Activated T-cell treated with anti-CD3 and anti-CD28 coated beads, Interleukin-2, amount 50 U/mL, for 4 hours (primary cell): ENCODE results near the gene PROB1. TPM values are rescaled to one million over a fixed set of nuclear protein-coding genes. Genes with fewer than 3 reads are reported as not detected.
"Not testable (repeated sequence)": the region's sequence is repeated elsewhere in the genome, so short reads cannot be mapped to it uniquely, and the experiment has no call there.

Experiments
- ATAC-seq, 2 donors: fragments of 200-7000 bp; cut with Tn5 transposase; one replicate each; pipeline ENCODE4 v1.10.0; 2021
- DNase-seq: peaks from one replicate; pipeline ENCODE4 v3.0.0-alpha.2; 2020
- H3K27me3 Mint-ChIP-seq: one replicate; pipeline ENCODE4 v1.8.0; 2021; ENCODE audit warnings: low read depth, mixed read lengths
- H3K36me3 Mint-ChIP-seq: one replicate; pipeline ENCODE4 v1.8.0; 2022; ENCODE audit warnings: mixed read lengths; ENCODE audit not compliant: insufficient read depth
- H3K4me1 Mint-ChIP-seq: one replicate; pipeline ENCODE4 v1.8.0; 2021; ENCODE audit warnings: low read depth, mixed read lengths
- H3K4me3 Mint-ChIP-seq: one replicate; pipeline ENCODE4 v1.8.0; 2021; ENCODE audit warnings: mild to moderate bottlenecking, moderate library complexity, mixed read lengths
- H3K9me3 Mint-ChIP-seq: one replicate; pipeline ENCODE4 v1.8.0; 2021; ENCODE audit warnings: mixed read lengths
- total RNA-seq, 3 donors: library from RNA; stranded (reverse); gene quantifications; one replicate each; pipeline ENCODE4 v1.2.1, GENCODE V29; 2021

The PROB1 gene
- total RNA-seq, 3 donors from 2014 or later, result 2.2 to 4.8 (median 4.1) TPM

DNA sequence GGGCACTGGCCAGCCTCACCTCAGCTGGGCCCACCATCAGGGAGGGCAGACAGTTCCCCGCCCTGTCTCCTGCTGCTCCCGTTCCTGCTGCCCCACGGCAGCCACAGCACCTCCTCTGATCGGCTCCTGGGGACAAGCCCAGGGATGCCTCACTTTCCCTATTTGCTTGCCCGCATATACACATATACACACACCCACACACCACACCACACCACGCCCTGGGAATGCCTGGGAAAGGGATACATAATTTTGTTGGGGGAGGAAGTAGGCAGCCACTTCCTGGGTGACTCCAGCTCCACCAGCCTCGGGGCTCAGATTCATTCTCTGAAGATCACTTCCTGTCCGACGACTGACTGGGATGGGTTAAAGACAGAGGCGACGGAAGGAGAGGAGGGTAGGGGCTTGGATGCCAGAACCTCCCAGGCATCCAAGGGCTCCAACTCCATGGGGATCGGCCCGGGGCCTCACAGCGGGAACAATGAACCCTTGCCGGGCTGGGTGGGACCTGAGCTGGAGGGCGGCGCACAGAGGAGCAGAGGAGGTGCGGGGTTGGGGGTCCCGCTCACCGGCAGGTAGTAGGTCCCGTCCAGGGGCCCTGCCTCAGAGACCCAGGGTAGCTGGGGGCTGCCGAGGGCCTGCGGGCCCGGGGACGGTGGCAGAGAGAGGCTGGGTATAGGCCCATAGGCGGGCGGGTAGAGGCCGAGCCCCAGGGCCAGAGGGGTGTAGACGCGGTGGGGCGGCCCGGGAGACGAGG lies 3.2 kb downstream of the PROB1 start:
- DNase-seq, result no peak
- no peaks in the 10 kb centered on the region for H3K27me3 Mint-ChIP-seq
- peak overlapping the region; percentile 85 for H3K4me3 Mint-ChIP-seq
- peak in 1 of 2 donors; percentile 3 for ATAC-seq
- H3K9me3 Mint-ChIP-seq, result no peaks in the 10 kb centered on the region
- peaks cover 35% of the 10 kb centered on the region for H3K4me1 Mint-ChIP-seq
- no peaks in the 10 kb centered on the region for H3K36me3 Mint-ChIP-seq

DNA sequence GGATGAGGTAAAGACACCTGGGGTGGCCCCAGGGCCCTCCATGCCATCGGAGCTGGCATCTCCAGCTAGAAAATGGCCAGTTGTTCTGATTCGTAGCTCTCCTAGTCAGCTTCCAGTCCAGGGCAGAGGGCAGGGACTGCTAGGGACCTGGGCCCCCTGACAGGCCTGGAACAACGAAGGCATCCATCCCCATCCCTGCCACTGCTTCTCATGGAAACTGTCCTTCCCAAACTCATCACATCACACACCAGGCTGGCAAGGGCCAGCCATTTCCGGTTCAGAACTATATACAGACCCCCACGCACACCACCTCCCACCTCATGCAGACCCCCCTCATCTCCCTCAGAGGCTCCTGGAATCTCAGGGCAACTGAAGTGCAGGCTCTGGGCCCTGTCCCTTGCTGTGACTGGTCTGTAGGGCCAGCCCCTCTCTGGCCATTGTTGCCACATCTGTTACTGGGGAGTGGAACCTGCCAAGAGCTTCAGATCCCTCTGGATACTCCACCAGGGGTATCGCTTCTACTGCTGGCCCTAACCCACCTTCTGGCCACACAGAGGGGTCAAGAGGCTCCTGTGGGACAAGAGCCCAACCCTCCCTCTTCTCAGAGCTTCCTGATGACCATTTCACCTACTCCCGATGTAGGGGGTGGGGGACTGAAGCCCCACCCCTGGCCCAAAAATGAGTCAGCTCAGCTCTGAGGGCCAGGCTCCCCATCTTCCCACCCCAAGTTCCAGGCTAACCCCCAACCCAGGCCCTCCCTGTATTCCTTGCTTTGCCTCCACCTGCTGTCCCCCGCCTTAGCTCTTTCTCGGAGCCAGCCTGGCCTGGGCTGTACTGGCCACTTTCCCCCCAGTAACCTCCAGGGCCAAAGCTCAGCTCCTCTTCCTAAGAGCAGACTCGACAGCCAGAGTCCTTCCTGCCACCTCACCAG lies 4.0 kb downstream of the PROB1 start:
- H3K4me1 Mint-ChIP-seq, result peaks cover 41% of the 10 kb centered on the region

DNA sequence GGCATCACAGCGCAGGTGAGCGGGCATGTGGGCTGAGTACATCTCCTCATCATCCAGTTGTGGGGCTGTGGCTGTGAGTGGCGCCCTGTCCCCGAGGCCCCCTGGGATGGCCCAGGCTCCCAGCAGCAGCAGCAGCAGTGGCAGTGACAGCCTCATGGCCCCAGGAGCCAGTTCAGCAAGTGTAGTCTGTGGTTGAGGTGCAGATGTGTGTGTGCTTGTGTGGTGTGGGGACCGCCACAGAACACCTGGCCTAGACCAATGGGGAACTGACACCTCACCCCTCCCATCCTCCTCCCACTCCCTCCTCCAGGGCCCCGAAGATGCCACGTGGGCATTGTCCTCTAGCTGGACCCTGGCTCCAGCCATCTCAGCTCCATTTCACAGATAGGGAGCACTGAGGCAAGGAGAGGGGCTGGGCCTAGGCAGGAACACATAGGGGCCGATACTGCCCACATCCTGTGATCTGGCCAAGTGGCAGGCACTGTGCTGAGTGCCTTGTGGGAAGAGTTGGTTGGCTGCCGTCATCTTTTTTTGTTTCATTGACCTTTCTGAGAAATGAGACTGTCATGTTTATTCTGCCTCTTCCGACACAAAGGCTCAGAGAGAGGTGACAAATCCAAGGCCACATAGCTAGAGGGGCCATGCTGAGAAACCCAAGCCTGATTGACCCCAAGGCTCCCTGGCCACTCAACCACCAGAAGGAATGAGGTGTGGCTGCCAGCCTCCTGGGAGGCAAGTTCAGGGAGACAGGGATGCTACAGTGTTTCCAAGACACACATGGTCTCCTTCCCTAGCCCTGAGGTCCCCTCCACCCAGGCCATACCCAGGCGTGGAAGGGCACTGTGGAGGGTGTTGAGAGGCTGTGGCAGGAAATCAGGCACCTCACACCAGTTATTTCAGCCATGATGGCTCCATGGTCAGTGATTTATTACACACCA lies 4.9 kb downstream of the PROB1 start, which contains the start of gene MZB1:
Gene MZB1 (minus strand): TSS at position 213 of the 938 bp plus-strand sequence. CDS start 57 bp downstream, at position 156.
- Mint-ChIP-seq H3K4me3 (peak within 1 kb of the TSS; percentile 62), H3K36me3 (no peaks in the 10 kb centered on the region), H3K9me3 (no peaks in the 10 kb centered on the region), H3K27me3 (no peaks in the 10 kb centered on the region), H3K4me1 (peaks cover 50% of the 10 kb centered on the region)
- ATAC-seq, result peak; percentile 41 to 48
- peak; percentile 38 for DNase-seq

More for the DNA sequence above, 4.0 kb downstream of the PROB1 start:
- H3K27me3 Mint-ChIP-seq, result no peaks in the 10 kb centered on the region
- H3K9me3 Mint-ChIP-seq, result no peaks in the 10 kb centered on the region
- ATAC-seq (no peak), DNase-seq (no peak)
- H3K36me3 Mint-ChIP-seq, result no peaks in the 10 kb centered on the region
- H3K4me3 Mint-ChIP-seq, result peak overlapping the region; percentile 85

DNA sequence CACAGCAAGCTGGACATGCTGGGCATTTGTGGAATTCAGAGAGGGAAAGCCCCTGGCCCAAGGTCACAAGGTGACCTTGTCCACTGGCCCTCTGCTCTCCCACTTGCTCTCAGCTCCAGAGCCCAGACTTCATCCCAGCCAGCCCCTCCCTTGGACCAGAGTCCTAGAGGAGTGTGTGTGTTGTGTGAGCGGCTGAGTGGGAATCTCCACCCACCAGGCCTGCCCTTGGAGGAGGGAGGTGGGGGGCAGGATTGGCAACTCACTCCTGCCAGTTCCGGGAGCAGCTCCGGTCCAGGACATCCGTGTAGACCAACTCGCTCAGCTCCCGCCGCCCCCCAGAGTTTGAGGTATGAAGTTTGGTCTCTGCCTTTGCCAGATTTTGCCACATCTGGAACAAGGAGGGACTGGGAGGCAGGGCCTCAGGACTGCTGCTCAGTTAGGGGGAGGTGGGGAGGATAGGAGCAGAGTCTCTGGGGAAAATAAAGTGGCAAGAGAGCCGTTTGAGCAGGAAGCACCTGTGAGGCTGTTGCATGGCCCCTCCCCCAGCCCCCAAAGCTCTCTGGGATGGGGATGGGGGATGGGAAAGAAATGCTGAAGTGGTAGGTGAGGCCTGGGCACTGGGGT lies 6.6 kb downstream of the PROB1 start:
- H3K4me3 Mint-ChIP-seq, result peak overlapping the region; percentile 24
- ATAC-seq, result no peak

DNA sequence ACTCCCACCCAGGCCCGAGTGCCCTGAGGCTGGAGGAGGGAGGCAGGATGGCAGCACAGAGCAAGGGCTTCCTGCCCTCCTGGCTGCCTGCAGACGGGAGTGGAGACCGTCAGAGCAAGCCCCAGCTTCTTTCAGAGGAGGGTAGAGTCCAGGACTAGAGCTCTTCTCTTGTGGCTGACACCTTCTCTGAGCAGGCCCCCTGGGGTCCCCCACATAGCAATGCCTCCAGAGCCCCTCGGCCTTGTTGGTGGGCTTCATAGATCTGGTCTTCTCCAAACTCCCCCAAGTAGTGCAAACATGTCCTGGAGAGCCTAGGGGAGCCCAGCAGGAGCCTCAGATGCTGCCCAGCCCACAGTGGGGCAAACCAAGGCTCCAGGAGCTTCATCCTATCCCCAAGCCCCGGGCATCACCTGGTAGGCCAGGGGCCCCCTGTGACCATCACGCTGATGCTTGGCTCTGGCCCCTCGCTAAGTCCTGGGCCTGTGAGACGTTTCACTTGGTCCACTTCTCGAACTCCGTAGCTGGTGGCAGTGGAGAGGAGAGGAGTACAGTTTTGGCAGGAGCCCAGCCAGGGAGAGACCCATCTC lies 7.2 kb downstream of the PROB1 start:
- no peak for ATAC-seq
- H3K36me3 Mint-ChIP-seq, result no peaks in the 10 kb centered on the region
- no peak for DNase-seq
- peak overlapping the region; percentile 24 for H3K4me3 Mint-ChIP-seq
- H3K27me3 Mint-ChIP-seq, result no peaks in the 10 kb centered on the region
- H3K4me1 Mint-ChIP-seq, result peaks cover 56% of the 10 kb centered on the region
- H3K9me3 Mint-ChIP-seq, result no peaks in the 10 kb centered on the region

More for the DNA sequence above, 6.6 kb downstream of the PROB1 start:
- H3K36me3 Mint-ChIP-seq, result no peaks in the 10 kb centered on the region
- H3K4me1 Mint-ChIP-seq, result peaks cover 61% of the 10 kb centered on the region
- no peaks in the 10 kb centered on the region for H3K9me3 Mint-ChIP-seq
- no peak for DNase-seq
- H3K27me3 Mint-ChIP-seq, result no peaks in the 10 kb centered on the region

DNA sequence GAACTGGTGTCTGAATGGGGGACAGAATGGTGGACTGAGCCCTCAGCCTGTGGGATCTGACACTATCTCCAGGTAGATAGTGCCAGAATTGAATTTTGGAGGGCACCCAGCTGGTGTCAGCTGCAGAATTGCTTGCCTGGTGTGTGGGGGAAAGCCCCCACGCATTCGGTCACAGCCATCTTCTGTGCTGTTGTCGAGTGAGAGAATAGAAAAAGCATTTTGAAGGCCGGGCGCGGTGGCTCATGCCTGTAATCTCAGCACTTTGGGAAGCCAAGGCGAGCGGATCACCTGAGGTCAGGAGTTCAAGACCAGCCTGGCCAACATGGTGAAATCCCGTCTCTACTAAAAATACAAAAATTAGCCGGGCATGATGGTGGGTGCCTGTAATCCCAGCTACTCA lies 7.9 kb downstream of the PROB1 start:
- not testable (repeated sequence) for H3K9me3 Mint-ChIP-seq, DNase-seq, H3K36me3 Mint-ChIP-seq, ATAC-seq, H3K27me3 Mint-ChIP-seq, H3K4me3 Mint-ChIP-seq
- peaks cover 54% of the 10 kb centered on the region for H3K4me1 Mint-ChIP-seq

DNA sequence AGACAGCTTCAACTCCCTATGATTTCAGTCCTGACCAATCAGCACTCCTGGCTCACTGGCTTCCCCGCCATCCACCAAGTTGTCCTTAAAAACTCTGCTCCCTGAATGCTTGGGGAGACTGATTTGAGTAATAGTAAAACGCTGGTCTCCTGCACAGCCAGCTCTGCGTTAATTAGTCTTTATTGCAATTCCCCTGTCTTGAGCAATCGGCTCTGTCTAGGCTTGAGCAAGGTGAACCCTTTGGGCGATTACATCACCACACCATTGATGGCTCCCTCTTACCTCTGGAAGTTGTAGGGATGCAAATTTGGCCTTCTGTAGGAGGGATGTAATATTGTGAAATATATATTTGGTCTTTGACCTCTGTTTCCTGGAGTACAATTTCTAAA lies 8.9 kb downstream of the PROB1 start:
- no peaks in the 10 kb centered on the region for H3K36me3 Mint-ChIP-seq
- H3K27me3 Mint-ChIP-seq, result no peaks in the 10 kb centered on the region
- DNase-seq, result no peak
- no peak overlapping the region for H3K4me3 Mint-ChIP-seq
- no peaks in the 10 kb centered on the region for H3K9me3 Mint-ChIP-seq
- ATAC-seq, result no peak
- H3K4me1 Mint-ChIP-seq, result peaks cover 46% of the 10 kb centered on the region

DNA sequence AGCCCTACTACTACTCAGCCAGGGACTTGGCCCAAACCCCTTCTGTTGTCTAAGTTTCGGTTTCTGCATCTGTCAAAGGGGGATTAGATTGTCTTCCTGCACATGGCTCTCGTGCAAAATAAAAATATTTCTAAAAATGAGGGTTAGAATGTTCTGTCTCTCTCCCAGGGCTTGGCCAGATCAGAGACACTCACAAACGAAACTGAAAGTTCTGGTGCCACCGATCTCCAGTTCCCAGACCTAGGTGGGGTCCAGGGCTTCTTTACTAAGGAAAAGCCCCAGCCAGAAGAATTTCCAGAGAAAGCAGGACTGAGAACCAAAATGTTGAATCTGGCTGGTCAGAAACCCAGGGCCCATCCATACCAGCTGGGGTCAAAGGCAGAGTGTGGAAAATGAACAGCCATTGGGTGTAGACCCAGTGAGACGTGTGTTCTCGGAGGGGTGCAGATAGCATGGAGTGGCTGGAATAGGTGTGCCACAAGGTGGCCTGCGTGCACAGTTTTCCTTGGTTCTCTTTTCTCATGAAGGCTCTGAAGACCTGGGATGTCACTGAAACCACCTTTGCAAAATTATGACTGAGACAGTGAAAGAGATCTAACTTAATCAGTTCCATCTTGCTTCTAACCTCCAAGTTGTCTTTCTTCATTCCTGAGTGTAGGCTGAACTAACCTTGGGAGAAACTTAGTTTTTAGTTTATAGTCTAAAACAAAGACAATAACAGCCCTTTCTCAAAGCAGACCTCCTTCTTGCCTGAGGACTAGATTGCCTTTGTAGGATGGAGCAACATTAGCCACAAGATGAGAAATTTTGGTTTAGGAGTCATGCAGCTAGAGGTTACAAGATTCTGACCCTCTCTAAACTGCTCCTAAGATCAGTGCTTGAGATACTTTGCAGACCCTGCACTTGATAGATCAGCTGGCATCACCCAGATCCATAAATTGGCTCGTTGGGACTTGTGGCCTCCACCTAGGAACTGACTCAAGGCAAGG lies 9.5 kb downstream of the PROB1 start:
- no peaks in the 10 kb centered on the region for H3K27me3 Mint-ChIP-seq
- peaks cover 39% of the 10 kb centered on the region for H3K4me1 Mint-ChIP-seq
- H3K36me3 Mint-ChIP-seq, result no peaks in the 10 kb centered on the region
- H3K9me3 Mint-ChIP-seq, result no peaks in the 10 kb centered on the region
- H3K4me3 Mint-ChIP-seq, result peak overlapping the region; percentile 70
- DNase-seq, result no peak
- ATAC-seq, result peak; percentile 23 to 25

DNA sequence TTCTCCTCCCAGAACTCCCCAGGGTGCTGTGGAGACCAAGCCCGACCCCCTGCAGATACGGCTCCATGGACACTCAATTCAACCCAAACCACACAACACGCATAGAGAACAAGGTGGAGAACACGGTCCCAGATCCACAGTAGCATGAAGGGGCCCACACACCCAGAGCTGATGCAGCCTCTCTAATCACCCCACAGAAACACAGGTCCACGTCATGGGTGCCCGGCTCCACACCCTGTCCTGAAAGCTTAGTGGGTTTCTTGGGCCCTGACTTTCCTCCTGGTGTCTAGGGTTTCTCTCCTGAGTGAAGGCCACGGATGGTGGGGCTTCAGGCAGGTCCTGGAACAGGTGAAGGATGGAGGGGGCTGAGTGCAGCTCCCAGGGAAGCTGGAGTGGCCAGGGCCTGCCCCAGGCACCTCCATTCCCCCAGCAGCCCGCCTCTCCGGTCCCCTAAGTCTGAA lies 10.3 kb downstream of the PROB1 start:
- H3K36me3 Mint-ChIP-seq, result no peaks in the 10 kb centered on the region
- H3K9me3 Mint-ChIP-seq, result no peaks in the 10 kb centered on the region
- H3K27me3 Mint-ChIP-seq, result no peaks in the 10 kb centered on the region
- peak overlapping the region; percentile 70 for H3K4me3 Mint-ChIP-seq
- DNase-seq, result no peak
- ATAC-seq, result no peak
- H3K4me1 Mint-ChIP-seq, result peaks cover 31% of the 10 kb centered on the region

DNA sequence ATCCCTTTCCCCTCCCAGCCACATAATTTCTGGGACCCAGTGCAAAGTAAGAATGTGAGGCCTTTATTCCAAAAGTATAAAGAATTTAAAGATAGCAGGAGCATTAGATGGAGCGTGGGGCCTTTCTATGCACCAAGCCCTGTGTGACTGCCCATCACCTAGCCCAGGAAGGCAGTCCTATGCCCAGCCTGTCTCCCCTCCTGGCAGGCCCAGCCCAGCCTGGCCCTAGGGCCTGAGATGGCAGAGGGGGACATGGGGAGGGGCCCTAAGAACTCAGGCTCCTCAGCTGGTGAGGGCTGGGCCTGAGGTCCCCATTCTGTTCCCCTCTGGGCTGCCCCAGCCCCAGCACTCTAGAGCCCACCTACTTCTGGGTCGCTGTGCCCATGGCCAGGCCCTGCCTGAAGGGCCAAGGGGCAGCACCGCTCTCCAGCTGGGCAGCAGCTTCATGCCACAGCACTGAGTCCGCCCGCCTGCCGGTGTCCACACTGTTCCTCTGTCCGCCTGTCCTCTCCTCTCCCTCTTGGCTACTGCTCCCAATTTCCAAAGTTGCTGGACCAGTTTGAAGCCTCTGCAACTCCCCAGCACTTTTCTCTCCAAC lies 10.8 kb downstream of the PROB1 start:
- H3K36me3 Mint-ChIP-seq, result no peaks in the 10 kb centered on the region
- no peak overlapping the region for H3K4me3 Mint-ChIP-seq
- H3K27me3 Mint-ChIP-seq, result no peaks in the 10 kb centered on the region
- H3K9me3 Mint-ChIP-seq, result no peaks in the 10 kb centered on the region
- peaks cover 28% of the 10 kb centered on the region for H3K4me1 Mint-ChIP-seq
- DNase-seq (no peak), ATAC-seq (no peak)

DNA sequence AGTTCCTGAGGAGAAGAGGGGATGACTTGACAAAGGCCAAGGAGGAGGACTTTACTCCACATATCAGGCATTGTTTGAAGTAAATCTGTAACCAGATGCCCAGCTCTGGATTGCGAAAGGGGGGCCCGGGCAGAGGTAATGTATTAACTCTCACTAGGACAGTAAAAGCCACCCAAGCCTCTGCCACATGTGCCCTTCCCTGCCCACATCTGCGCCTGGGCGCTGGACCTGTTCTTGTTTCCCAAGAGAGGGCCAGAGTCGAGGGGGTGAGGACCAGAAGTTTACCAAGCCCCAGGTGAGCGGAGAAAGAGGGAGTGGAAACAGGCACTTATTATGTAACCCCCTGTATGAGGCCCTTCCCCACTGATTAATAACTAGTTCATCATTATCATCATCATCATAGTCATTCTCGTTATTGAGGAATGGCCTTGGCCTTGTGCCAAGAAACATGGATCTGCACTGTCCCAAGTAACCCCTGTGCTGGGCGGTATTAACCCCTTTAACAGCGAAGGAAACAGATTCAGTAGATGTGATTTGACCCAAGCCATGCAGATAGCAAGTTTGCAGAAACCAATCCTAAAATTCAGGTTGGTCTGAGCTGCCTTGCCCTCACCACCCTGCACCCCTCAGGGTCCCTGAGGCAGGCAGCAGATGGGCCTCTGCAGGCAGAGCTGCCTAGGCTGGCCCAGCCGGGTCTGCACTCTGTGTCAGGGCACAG lies 11.5 kb downstream of the PROB1 start, which contains the start of gene SLC23A1:
Gene SLC23A1 (minus strand): TSS at position 23 of the 718 bp plus-strand sequence. CDS start 44 bp downstream, outside the sequence.
- peaks cover 28% of the 10 kb centered on the region for H3K4me1 Mint-ChIP-seq
- ATAC-seq (no peak), DNase-seq (no peak)
- H3K27me3 Mint-ChIP-seq, result no peaks in the 10 kb centered on the region
- no peaks in the 10 kb centered on the region for H3K9me3 Mint-ChIP-seq
- no peaks in the 10 kb centered on the region for H3K36me3 Mint-ChIP-seq
- no peak within 1 kb of the TSS for H3K4me3 Mint-ChIP-seq
